ENCODE results near the gene HDAC2.
A peak's percentile ranks its signal among the peaks of the same experiment; 100 is the strongest.

Gene HDAC2

GRCh38 chr6:113909224-113909856, 61.6 kb downstream of the HDAC2 start:
- no peaks in the 10 kb centered on the region for H3K9me3 ChIP-seq (ENCODE audit: insufficient read depth, low read length, severe bottlenecking)
- H3K27me3 ChIP-seq (ENCODE audit: insufficient read depth, low read length, poor library complexity): no peaks in the 10 kb centered on the region
- ATAC-seq (ENCODE audit: insufficient read depth, low read depth) (peak; percentile 84), DNase-seq (no peak)
- H4K20me1 ChIP-seq (ENCODE audit: insufficient read depth, low read length): no peaks in the 10 kb centered on the region
- H3K79me2 ChIP-seq (ENCODE audit: insufficient read depth, low read length): no peaks in the 10 kb centered on the region
- H3K4me2 ChIP-seq (ENCODE audit: insufficient read depth, low read length): no peak overlapping the region
- H3K9ac ChIP-seq (ENCODE audit: low read depth, low read length): no peak overlapping the region
- H3K4me1 ChIP-seq (ENCODE audit: insufficient read depth, low read length): no peaks in the 10 kb centered on the region
- no peak overlapping the region for H3K27ac ChIP-seq (ENCODE audit: low read length)
- no peak overlapping the region for H3K4me3 ChIP-seq (ENCODE audit: low read depth in 1 of 2, low read length in 2 of 2)
- TF ChIP-seq CTCF (IDR thresholded peaks at IDR 0.05; ENCODE audit: borderline replicate concordance, extremely low read depth, low read length, poor library complexity, severe bottlenecking): peak; percentile 77
- no peak for TF ChIP-seq EZH2 (IDR thresholded peaks at IDR 0.05; ENCODE audit: borderline replicate concordance, low read depth, low read length, severe bottlenecking)
- no peak overlapping the region for H2AFZ ChIP-seq (ENCODE audit: low read depth, low read length)
- no peaks in the 10 kb centered on the region for H3K36me3 ChIP-seq (ENCODE audit: insufficient read depth, low read length)

GRCh38 chr6:113908801-113909200, 62.1 kb downstream of the HDAC2 start:
- no peaks in the 10 kb centered on the region for H3K4me1 ChIP-seq (ENCODE audit: insufficient read depth, low read length)
- no peaks in the 10 kb centered on the region for H4K20me1 ChIP-seq (ENCODE audit: insufficient read depth, low read length)
- H3K27me3 ChIP-seq (ENCODE audit: insufficient read depth, low read length, poor library complexity): no peaks in the 10 kb centered on the region
- DNase-seq (no peak), ATAC-seq (ENCODE audit: insufficient read depth, low read depth) (no peak)
- no peak overlapping the region for H3K9ac ChIP-seq (ENCODE audit: low read depth, low read length)
- H2AFZ ChIP-seq (ENCODE audit: low read depth, low read length): no peak overlapping the region
- TF ChIP-seq EZH2 (IDR thresholded peaks at IDR 0.05; ENCODE audit: borderline replicate concordance, low read depth, low read length, severe bottlenecking): no peak
- no peak for TF ChIP-seq CTCF (IDR thresholded peaks at IDR 0.05; ENCODE audit: borderline replicate concordance, extremely low read depth, low read length, poor library complexity, severe bottlenecking)
- H3K27ac ChIP-seq (ENCODE audit: low read length): no peak overlapping the region
- H3K4me3 ChIP-seq (ENCODE audit: low read depth in 1 of 2, low read length in 2 of 2): no peak overlapping the region
- no peaks in the 10 kb centered on the region for H3K79me2 ChIP-seq (ENCODE audit: insufficient read depth, low read length)
- no peak overlapping the region for H3K4me2 ChIP-seq (ENCODE audit: insufficient read depth, low read length)
- no peaks in the 10 kb centered on the region for H3K36me3 ChIP-seq (ENCODE audit: insufficient read depth, low read length)
- no peaks in the 10 kb centered on the region for H3K9me3 ChIP-seq (ENCODE audit: insufficient read depth, low read length, severe bottlenecking)

GRCh38 chr6:113907102-113907815, 63.7 kb downstream of the HDAC2 start:
- Histone ChIP-seq H3K27ac (ENCODE audit: low read length) (no peak overlapping the region), H3K9me3 (ENCODE audit: insufficient read depth, low read length, severe bottlenecking) (no peaks in the 10 kb centered on the region), H3K36me3 (ENCODE audit: insufficient read depth, low read length) (no peaks in the 10 kb centered on the region), H3K9ac (ENCODE audit: low read depth, low read length) (no peak overlapping the region), H4K20me1 (ENCODE audit: insufficient read depth, low read length) (no peaks in the 10 kb centered on the region), H3K79me2 (ENCODE audit: insufficient read depth, low read length) (no peaks in the 10 kb centered on the region), H3K27me3 (ENCODE audit: insufficient read depth, low read length, poor library complexity) (no peaks in the 10 kb centered on the region), H3K4me2 (ENCODE audit: insufficient read depth, low read length) (no peak overlapping the region), H3K4me1 (ENCODE audit: insufficient read depth, low read length) (no peaks in the 10 kb centered on the region), H2AFZ (ENCODE audit: low read depth, low read length) (no peak overlapping the region), H3K4me3 (ENCODE audit: low read depth in 1 of 2, low read length in 2 of 2) (no peak overlapping the region)
- DNase-seq: no peak
- TF ChIP-seq EZH2 (IDR thresholded peaks at IDR 0.05; ENCODE audit: borderline replicate concordance, low read depth, low read length, severe bottlenecking) (no peak), CTCF (IDR thresholded peaks at IDR 0.05; ENCODE audit: borderline replicate concordance, extremely low read depth, low read length, poor library complexity, severe bottlenecking) (no peak)
- no peak for ATAC-seq (ENCODE audit: insufficient read depth, low read depth)

Data from DND-41 (cell line).